ENCODE data around the gene IMMP2L.
"Not testable (repeated sequence)": the region's sequence is repeated elsewhere in the genome, so short reads cannot be mapped to it uniquely, and the experiment has no call there.

The IMMP2L gene

GRCh38 chr7:111470998-111471397, 91.3 kb downstream of the IMMP2L start:
- no peak for TF ChIP-seq CTCF (conservative IDR thresholded peaks at IDR 0.05)
- H3K27ac ChIP-seq, result no peak overlapping the region

GRCh38 chr7:111469894-111470293, 92.4 kb downstream of the IMMP2L start:
- not testable (repeated sequence) for H3K27ac ChIP-seq

GRCh38 chr7:111465774-111466173, 96.5 kb downstream of the IMMP2L start:
- not testable (repeated sequence) for H3K27ac ChIP-seq

- H3K27ac ChIP-seq, result no peak overlapping the region
- TF ChIP-seq CTCF (conservative IDR thresholded peaks at IDR 0.05), result no peak
Measured at GRCh38 chr7:111460695-111461094, 101.6 kb downstream of the IMMP2L start.

GRCh38 chr7:111459757-111460280, 102.5 kb downstream of the IMMP2L start:
- H3K27ac ChIP-seq, result no peak overlapping the region
- TF ChIP-seq CTCF (conservative IDR thresholded peaks at IDR 0.05), result no peak

- TF ChIP-seq CTCF (conservative IDR thresholded peaks at IDR 0.05), result no peak
- H3K27ac ChIP-seq, result no peak overlapping the region
Measured at GRCh38 chr7:111459065-111459756, 103.1 kb downstream of the IMMP2L start.

GRCh38 chr7:111450705-111451104, 111.6 kb downstream of the IMMP2L start:
- H3K27ac ChIP-seq, result not testable (repeated sequence)

GRCh38 chr7:111447502-111447901, 114.8 kb downstream of the IMMP2L start:
- not testable (repeated sequence) for H3K27ac ChIP-seq

- H3K27ac ChIP-seq, result no peak overlapping the region
- TF ChIP-seq CTCF (conservative IDR thresholded peaks at IDR 0.05), result no peak
Measured at GRCh38 chr7:111439977-111440376, 122.3 kb downstream of the IMMP2L start.
